SKM-1 (cell line): ENCODE results near the gene KCNQ1.

Experiments used
- DNase-seq: peaks from one replicate; lab custom pipeline; 2025; ENCODE audit not compliant: unreplicated experiment; lab: John Stamatoyannopoulos, UW

Gene KCNQ1

GRCh38 chr11:2444821-2445745 lies at the start of gene KCNQ1:
TSS of gene KCNQ1 (plus strand) at chr11:2445008. CDS start at chr11:2445099, 91 bp downstream.
- peak; percentile 52 for DNase-seq

GRCh38 chr11:2395211-2395730 lies 49.5 kb upstream of the KCNQ1 start:
- DNase-seq = no peak

- no peak for DNase-seq
Measured at GRCh38 chr11:2395856-2396255, 49.0 kb upstream of the KCNQ1 start.

- DNase-seq = no peak
Measured at GRCh38 chr11:2396471-2396870, 48.3 kb upstream of the KCNQ1 start.

GRCh38 chr11:2397005-2397404 lies 47.8 kb upstream of the KCNQ1 start:
- no peak for DNase-seq

- DNase-seq = no peak
Measured at GRCh38 chr11:2398664-2399355, 46.0 kb upstream of the KCNQ1 start.

GRCh38 chr11:2399488-2400068 lies 45.2 kb upstream of the KCNQ1 start:
- no peak for DNase-seq

GRCh38 chr11:2400069-2400761 lies 44.6 kb upstream of the KCNQ1 start, which contains the start of gene TSSC4:
TSS of gene TSSC4 (plus strand) at chr11:2400750. CDS start at chr11:2402634, 1,884 bp downstream.
- DNase-seq = peak; percentile 99

- no peak for DNase-seq
Measured at GRCh38 chr11:2400762-2401435, 43.9 kb upstream of the KCNQ1 start.

GRCh38 chr11:2401436-2401984 lies 43.3 kb upstream of the KCNQ1 start:
- DNase-seq = no peak

- DNase-seq = no peak
Measured at GRCh38 chr11:2402106-2402505, 42.7 kb upstream of the KCNQ1 start.

GRCh38 chr11:2402890-2403645 lies 41.7 kb upstream of the KCNQ1 start:
- no peak for DNase-seq

- DNase-seq = no peak
Measured at GRCh38 chr11:2404735-2405196, 40.0 kb upstream of the KCNQ1 start.

- no peak for DNase-seq
Measured at GRCh38 chr11:2406451-2406850, 38.4 kb upstream of the KCNQ1 start.

- DNase-seq = no peak
Measured at GRCh38 chr11:2406878-2407410, 37.9 kb upstream of the KCNQ1 start.

GRCh38 chr11:2408671-2409070 lies 36.1 kb upstream of the KCNQ1 start:
- no peak for DNase-seq

- no peak for DNase-seq
Measured at GRCh38 chr11:2409126-2409525, 35.7 kb upstream of the KCNQ1 start.

- no peak for DNase-seq
Measured at GRCh38 chr11:2409611-2410468, 35.0 kb upstream of the KCNQ1 start.
